HG03558 (cell line): ENCODE results near the gene TCAP.

Source experiments
- ATAC-seq: cut with Tn5 transposase; IDR thresholded peaks from one replicate; pipeline ENCODE4 v1.9.1; 2021; ENCODE audit warnings: moderate number of reproducible peaks; ENCODE audit not compliant: unreplicated experiment; ENCODE audit errors: extremely low read depth

TCAP gene

GRCh38 chr17:39628655-39629493, 36.3 kb upstream of the TCAP start:
- ATAC-seq = no peak

- ATAC-seq = no peak
Observed at GRCh38 chr17:39629494-39629880, 35.7 kb upstream of the TCAP start.

GRCh38 chr17:39629898-39630297, 35.3 kb upstream of the TCAP start:
- no peak for ATAC-seq

- no peak for ATAC-seq
Observed at GRCh38 chr17:39631403-39631802, 33.7 kb upstream of the TCAP start.

- ATAC-seq = no peak
Observed at GRCh38 chr17:39632153-39632941, 32.8 kb upstream of the TCAP start.

- no peak for ATAC-seq
Observed at GRCh38 chr17:39633570-39634183, 31.5 kb upstream of the TCAP start.

GRCh38 chr17:39634384-39634871, 30.7 kb upstream of the TCAP start:
- no peak for ATAC-seq

GRCh38 chr17:39635614-39636176, 29.5 kb upstream of the TCAP start:
- ATAC-seq = no peak

- ATAC-seq = no peak
Observed at GRCh38 chr17:39636587-39636926, 28.6 kb upstream of the TCAP start.

GRCh38 chr17:39636927-39637736, 28.0 kb upstream of the TCAP start, which contains the start of gene STARD3:
Gene STARD3 (plus strand): TSS chr17:39637144. CDS start chr17:39653532, 16,388 bp downstream.
- peak; percentile 62 for ATAC-seq

GRCh38 chr17:39638317-39638716, 26.8 kb upstream of the TCAP start:
- no peak for ATAC-seq

GRCh38 chr17:39639043-39639442, 26.1 kb upstream of the TCAP start:
- ATAC-seq = no peak

GRCh38 chr17:39639566-39640458, 25.3 kb upstream of the TCAP start:
- ATAC-seq = no peak

GRCh38 chr17:39640591-39641031, 24.5 kb upstream of the TCAP start:
- no peak for ATAC-seq

- ATAC-seq = no peak
Observed at GRCh38 chr17:39641097-39641496, 24.1 kb upstream of the TCAP start.

- no peak for ATAC-seq
Observed at GRCh38 chr17:39641883-39642282, 23.3 kb upstream of the TCAP start.

- no peak for ATAC-seq
Observed at GRCh38 chr17:39642291-39643074, 22.7 kb upstream of the TCAP start.

GRCh38 chr17:39643271-39643670, 21.9 kb upstream of the TCAP start:
- no peak for ATAC-seq
